GM12873 (cell line): ENCODE data around the gene FANCE.
A peak's percentile ranks its signal among the peaks of the same experiment; 100 is the strongest.

ENCODE experiments used
- TF ChIP-seq, protein P1 (sequence below): IDR thresholded peaks from 2 replicates; pipeline ENCODE4 v1.5.1; 2012; ENCODE audit warnings: low read depth, mild to moderate bottlenecking, moderate library complexity, low read length, control low read depth; ENCODE audit not compliant: insufficient read depth; ENCODE audit errors: missing control alignments

Gene FANCE

GRCh38 chr6:35445691-35446090, 6.4 kb upstream of the FANCE start:
- TF ChIP-seq, protein P1, sequence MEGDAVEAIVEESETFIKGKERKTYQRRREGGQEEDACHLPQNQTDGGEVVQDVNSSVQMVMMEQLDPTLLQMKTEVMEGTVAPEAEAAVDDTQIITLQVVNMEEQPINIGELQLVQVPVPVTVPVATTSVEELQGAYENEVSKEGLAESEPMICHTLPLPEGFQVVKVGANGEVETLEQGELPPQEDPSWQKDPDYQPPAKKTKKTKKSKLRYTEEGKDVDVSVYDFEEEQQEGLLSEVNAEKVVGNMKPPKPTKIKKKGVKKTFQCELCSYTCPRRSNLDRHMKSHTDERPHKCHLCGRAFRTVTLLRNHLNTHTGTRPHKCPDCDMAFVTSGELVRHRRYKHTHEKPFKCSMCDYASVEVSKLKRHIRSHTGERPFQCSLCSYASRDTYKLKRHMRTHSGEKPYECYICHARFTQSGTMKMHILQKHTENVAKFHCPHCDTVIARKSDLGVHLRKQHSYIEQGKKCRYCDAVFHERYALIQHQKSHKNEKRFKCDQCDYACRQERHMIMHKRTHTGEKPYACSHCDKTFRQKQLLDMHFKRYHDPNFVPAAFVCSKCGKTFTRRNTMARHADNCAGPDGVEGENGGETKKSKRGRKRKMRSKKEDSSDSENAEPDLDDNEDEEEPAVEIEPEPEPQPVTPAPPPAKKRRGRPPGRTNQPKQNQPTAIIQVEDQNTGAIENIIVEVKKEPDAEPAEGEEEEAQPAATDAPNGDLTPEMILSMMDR: no peak

- TF ChIP-seq, protein P1: no peak
Observed at GRCh38 chr6:35448191-35448590, 3.9 kb upstream of the FANCE start.

GRCh38 chr6:35449287-35449881, 2.8 kb upstream of the FANCE start:
- TF ChIP-seq, protein P1: peak; percentile 72

GRCh38 chr6:35451354-35452182, 570 bp upstream of the FANCE start:
- TF ChIP-seq, protein P1: no peak

GRCh38 chr6:35453236-35453635, 1.1 kb downstream of the FANCE start:
- TF ChIP-seq, protein P1: no peak

GRCh38 chr6:35454391-35455110, 2.4 kb downstream of the FANCE start:
- TF ChIP-seq, protein P1: no peak

DNA sequence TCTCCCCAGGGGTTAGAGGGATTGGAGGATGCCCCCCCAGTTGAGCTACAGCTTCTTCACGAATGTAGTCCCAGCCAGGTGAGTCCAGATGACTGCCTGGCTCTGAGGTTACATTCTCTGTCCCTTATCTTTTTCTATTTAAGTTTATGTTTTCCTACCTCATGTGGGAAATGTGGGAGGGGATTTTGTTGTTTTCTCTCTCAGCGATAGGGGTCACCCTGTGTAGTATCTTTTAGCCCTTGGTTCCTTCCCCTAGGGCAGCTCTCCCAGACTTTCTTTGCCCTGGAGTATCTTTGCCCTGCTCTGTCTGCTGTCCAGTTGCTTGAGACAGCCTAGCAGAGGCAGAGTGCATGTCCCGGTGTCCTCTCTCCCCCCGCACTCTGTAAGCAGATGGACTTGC, 5.8 kb downstream of the FANCE start:
- TF ChIP-seq, protein P1: no peak
